Measurements from ENCODE around the gene KLC1.
"Not testable (repeated sequence)": the region's sequence is repeated elsewhere in the genome, so short reads cannot be mapped to it uniquely, and the experiment has no call there.

The KLC1 gene

DNA sequence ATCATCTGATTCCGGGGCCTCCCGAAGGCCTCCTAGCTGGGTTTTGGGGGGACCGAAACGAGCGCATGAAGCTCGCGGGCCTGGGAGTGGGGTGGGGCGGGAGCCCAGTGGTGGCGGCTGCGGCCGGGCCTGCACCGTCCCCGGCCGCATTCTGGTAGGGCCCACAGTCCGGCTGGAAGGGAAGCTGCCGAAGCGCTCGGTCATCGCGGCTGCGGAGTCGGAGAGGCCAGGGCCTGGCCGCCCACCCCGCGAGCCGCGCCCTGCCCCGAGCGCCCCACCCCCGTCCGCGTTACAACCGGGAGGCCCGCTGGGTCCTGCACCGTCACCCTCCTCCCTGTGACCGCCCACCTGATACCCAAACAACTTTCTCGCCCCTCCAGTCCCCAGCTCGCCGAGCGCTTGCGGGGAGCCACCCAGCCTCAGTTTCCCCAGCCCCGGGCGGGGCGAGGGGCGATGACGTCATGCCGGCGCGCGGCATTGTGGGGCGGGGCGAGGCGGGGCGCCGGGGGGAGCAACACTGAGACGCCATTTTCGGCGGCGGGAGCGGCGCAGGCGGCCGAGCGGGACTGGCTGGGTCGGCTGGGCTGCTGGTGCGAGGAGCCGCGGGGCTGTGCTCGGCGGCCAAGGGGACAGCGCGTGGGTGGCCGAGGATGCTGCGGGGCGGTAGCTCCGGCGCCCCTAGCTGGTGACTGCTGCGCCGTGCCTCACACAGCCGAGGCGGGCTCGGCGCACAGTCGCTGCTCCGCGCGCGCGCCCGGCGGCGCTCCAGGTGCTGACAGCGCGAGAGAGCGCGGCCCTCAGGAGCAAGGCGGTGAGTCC is at the start of gene KLC1:
KLC1 (plus strand) TSS at position 528 of the 819 bp plus-strand sequence. CDS start 25,354 bp downstream, outside the sequence.
- DNase-seq (ENCODE audit: low read depth in 3 of 3, low spot score in 1 of 3), result peak; percentile 49 to 89 (median 68)

DNA sequence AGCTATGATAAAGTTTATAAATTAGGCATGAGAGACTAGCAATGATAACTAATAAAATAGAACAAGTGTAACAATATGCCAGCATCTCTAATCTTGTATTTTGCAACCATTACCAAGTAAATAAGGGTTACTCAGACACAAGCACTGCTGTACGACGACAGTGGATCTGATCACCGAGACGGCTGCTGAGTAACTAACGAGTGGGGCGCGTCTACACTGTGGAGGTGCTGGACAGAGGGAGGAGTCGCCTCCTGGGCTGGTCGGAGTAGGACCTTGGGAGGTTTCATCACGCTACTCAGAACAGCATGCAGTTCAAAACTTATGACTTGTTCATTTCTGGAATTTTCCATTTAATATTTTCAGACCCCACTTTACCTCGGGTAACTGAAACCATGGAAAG is 47.8 kb upstream of the KLC1 start:
- DNase-seq (ENCODE audit: low read depth in 3 of 3, low spot score in 1 of 3), result no peak

DNA sequence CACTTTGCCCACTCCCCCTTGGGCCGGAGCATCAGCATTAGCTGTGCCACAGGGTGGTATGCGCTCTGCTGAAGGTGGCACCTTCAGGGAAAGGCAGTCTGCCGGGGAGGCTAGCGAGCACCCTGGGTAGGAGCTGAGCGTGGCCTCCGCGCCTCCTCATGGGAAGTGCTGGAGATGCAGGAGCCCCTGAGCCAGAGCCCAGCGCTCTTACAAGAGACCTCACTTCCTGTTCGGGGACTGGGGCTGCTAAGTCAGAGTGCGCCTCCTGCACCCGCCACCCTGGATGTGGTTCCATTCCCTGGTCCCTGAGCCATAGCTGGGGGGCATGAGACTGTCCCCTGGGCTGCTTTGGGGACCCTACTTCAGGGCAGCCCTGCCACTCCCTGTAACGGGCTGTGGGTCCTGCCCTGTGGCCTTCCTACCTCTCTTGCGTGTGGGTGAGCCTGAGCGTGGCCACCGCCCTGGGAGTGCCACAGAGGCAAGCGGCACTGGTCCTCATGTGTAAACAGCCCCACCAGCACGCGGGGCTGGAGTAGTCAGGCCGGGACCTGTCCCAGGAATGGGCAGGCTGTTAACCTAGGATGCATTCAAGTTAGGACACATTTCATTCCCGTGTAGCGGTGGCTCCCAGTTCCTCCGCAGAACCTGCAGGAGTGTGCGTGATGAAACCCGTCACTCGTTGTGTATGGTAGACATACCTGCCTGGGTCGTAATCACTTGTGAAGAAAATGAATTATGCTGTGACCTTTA is 46.9 kb upstream of the KLC1 start:
- DNase-seq (ENCODE audit: low read depth in 3 of 3, low spot score in 1 of 3), result no peak

DNA sequence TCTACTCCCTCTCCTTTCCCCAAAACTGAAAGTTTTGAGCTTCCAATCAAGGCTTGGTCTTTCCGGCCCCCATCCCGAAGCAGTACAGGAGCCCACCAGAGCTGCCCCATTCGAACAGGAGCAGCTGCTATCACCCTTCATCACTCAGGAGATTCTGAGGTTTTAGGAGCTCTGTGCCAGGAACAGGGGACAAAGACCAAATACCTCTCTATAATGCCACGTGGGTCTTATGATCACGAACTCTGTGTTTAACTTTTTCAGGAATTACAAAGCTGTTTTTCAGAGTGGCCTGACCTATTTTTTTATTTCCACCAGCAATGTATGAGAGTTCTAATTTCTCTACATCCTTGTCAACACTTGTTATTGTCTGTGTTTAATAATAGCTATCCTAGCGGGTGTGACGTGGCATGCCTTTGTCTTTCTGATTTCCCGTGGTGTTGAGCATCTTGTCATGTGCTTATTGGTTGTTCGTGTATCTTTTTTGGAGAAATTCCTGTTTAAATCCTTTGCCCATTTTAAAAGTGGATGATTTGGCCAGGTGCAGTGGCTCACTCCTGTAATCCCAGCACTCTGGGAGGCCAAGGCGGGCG is 44.6 kb upstream of the KLC1 start:
- no peak for DNase-seq (ENCODE audit: low read depth in 3 of 3, low spot score in 1 of 3)

DNA sequence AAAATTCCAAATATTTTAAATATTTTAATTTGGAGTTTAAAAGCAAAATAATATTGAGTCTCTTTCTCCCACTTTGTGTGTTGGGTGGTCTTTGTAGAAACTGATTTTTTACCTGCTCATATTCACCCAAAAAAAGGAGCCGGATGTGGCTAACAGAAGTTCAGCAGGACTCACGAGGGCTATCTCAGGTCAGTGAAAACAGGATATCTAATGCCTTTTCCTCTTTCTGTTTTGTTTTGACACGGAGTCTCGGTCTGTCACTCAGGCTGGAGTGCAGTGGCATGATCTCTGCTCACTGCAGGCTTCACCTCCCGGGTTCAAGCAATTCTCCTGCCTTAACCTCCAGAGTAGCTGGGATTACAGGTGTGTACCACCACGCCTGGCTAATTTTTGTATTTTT is 35.4 kb upstream of the KLC1 start:
- no peak for DNase-seq (ENCODE audit: low read depth in 3 of 3, low spot score in 1 of 3)

DNA sequence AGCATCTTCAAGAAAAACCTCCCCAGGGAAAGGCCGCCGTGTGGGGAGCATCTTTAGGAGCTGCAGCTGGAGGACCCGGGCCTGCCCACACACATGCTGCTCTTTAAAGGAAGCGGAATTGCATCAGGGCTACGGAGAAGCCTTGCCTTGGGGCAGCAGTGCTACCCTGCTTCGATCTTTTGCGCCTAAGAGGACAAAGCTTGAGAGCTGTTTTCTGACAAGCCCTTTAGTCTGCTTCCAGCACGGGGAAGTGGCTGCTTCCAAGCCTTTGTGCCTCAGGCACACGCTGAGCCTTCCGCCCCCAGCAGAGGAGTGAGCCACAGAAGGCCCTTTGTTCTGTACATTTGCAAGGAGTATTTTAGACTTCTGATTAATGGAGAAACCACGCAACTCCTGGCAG is 34.7 kb upstream of the KLC1 start:
- no peak for DNase-seq (ENCODE audit: low read depth in 3 of 3, low spot score in 1 of 3)

DNA sequence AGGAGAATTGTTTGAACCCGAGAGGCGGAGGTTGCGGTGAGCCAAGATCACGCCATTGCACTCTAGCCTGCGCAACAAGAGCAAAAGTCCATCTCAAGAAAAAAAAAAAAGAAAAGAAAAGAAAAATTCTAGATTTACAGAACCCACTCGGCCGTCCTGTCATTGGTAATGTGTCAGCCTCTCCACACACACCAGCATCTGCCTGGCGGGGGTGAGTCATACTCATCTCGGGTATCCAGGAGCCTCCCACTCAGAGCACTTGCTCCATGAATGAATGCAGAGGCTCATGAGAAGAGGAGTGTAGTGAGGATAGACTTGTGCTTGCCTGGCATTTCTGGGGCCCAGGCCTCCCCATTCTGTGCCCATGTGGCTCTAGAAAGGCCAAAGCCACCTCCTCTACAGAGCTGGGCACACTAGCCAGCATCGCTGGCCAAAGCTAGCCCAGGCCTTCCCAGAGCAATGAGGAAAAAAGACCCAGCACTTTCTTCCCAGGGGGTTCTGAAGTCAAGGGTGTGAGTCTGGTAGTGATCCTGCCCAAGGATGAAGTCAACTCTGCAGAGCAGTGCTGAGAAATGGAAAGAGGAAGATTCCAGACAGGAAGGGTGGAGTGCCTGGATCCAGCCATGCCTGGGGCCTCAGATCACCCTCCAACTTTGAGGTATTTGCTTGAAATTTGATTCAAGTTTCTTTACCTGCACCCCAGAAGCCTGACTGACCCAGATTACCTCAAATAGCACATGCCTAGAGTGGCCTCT is 31.2 kb upstream of the KLC1 start:
- DNase-seq (ENCODE audit: low read depth in 3 of 3, low spot score in 1 of 3), result no peak

DNA sequence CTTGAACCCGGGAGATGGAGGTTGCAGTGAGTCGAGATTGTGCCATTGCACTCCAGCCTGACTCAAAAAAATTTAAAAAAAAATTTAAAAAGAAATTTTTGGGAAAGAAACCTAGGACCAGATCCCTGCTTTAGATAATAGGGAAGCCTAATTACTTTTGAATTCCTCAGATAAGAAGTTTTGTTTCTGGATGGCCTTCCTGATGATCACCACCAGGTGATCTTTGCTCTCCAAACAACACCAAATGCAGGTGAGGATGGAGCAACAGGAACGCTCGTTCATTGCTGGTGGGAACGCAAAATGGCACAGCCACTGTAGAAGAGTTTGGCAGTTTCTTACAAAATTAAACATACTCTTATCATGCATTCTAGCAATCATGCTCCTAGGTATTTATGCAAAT is 28.5 kb upstream of the KLC1 start:
- no peak for DNase-seq (ENCODE audit: low read depth in 3 of 3, low spot score in 1 of 3)

DNA sequence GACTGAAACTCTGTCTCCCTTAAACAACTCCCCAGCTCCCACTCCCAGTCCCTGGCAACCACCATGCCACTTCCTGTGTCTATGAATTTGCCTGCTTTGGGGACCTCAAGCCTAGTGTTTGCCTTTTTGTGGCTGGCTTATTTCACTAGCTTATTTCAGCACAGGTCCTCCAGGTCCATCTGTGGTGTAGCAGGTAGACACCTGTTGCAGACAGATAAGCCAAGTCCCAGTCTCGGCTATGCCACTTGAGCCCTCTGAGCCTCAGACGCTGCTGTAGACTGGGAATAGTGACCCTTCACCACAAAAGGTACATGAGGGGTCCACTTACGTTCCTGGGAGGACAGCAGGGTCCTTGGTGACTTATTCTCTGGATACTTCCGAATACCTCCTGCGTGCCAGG is 24.4 kb upstream of the KLC1 start:
- no peak for DNase-seq (ENCODE audit: low read depth in 3 of 3, low spot score in 1 of 3)

DNA sequence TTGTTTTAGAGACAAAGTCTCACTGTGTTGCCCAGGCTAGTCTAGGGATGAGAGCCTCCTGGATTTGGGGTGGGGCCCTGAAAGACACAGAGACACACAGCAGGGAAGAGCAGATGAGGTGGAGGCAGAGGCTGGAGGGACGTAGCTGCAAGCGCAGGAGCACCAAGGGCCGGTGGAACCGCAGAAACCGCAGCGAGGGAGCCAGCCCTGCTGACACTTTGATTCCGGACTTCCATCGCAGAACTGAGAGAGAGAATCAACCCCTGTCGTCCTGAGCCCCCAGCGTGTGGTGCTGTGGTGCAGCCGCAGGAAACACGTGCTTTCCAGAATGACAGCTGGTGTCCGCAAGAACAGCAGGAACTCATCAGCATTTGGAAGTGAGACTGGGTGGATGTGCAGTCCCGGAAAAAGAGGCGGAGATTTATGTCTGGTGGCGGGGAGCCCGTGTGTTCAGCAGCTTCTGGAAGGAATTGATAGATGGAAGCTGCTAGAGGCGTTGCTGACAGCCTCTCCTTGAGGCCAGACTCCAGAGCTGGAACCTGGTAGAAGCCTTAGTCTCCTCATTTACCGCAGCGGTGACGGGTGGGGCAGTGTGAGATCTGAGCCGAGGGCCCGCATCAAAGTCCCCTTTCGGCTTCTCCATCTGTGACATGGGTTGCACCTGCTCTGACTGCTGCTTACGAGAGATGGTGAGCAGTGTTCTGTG is 21.9 kb upstream of the KLC1 start:
- no peak for DNase-seq (ENCODE audit: low read depth in 3 of 3, low spot score in 1 of 3)

DNA sequence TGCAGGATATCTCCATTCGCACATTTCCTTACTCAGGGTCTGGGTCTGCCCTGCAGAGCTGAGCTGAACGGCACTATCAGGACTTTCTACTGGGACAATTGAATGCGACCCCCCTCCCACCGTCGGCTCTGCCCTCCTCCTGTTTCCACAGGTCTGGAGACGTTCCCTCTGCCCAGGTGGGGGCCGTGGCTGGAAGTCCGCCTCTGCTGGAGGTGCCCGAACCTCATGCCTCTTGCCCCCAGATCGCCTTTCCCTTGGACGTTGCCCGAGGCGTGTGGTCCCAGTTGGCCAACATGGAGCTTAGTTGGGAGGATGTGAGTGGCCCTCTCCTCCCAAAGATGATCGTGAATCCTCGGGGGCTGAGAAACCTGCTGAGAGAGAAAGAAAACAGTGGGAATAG is 21.2 kb upstream of the KLC1 start:
- DNase-seq (ENCODE audit: low read depth in 3 of 3, low spot score in 1 of 3), result no peak

DNA sequence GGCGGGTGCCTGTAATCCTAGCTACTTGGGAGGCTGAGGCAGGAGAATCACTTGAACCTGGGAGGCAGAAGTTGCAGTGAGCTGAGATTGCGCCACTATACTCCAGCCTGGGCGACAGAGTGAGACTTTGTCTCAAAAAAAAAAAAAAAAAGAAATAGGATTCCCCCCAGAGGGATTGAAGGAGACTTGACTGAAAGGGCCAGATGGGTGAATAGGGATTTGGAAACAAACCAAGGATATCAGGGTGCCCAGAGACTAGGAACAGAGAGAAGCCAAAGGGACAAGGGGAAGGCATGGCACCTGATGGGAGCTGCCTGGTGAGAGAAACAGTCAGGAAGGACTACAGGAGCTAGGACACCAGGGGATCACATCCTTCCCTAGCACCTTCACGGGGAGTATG is 19.9 kb upstream of the KLC1 start:
- not testable (repeated sequence) for DNase-seq (ENCODE audit: low read depth in 3 of 3, low spot score in 1 of 3)

DNA sequence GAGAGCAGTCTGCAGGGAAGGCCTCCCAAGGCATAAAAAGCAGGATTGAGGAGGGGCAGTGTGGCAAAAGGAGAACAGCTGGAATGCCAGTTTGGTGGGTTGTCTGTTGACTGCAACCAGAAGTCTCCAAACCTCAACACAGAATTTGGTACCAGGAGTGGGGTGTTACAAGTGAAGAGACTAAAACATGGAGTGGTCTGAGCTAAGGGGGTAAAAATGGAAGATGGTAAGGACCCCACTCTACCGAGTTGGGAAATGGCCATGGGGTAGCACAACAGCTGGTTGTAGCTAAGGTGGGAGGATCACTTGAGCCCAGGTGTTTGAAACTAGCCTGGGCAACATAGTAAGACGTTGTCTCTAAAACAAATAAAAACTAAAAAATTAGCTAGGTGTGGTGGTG is 17.8 kb upstream of the KLC1 start:
- no peak for DNase-seq (ENCODE audit: low read depth in 3 of 3, low spot score in 1 of 3)

DNA sequence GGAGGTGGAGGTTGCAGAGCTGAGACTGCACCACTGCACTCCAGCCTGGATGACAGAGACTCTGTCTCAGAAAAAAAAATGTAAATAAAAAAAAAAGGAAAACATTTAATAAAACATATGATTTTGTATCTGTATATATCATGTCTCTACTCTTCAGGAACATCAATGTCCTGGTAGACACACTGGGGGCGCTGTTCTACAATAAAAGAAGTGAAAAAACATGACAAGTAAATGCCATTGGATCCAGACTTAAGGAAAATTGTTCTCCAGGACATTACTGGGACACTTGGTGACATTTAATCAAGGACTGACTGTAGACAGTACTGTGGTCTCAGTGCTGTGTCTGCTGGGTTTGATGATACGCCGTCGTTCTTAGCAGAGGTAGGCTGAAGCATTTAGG is 15.5 kb upstream of the KLC1 start:
- no peak for DNase-seq (ENCODE audit: low read depth in 3 of 3, low spot score in 1 of 3)

DNA sequence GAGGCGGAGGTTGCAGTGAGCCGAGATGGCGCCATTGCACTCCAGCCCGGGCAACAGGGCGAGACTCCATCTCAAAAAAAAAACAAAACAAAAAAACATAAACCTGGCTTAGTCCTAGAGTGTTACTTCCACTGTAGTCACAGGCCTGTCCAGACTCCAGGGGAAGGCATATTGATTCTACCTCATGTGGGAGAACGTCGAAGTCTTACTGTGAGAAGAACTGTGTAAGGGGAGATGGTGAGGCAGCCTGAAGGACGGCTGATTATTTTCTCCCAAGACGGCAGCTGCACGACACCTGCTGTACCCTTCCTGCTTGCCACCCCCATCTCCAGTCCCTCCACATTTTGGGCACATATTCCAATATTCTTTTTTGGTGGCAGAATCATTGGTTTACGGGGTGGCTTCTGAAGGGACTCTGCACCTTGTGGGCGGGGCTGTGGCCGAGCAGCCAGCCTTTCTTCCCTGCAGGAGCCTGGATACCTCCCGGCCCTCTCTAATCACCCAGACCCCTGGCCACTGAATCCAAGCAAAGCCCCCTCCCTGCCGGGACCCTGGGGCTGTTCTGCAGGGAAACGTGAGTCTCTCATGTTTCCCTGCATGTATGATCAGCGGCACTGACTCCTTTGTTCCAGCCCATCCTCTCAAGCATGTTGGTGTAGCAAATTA is 12.2 kb upstream of the KLC1 start:
- DNase-seq (ENCODE audit: low read depth in 3 of 3, low spot score in 1 of 3), result no peak

DNA sequence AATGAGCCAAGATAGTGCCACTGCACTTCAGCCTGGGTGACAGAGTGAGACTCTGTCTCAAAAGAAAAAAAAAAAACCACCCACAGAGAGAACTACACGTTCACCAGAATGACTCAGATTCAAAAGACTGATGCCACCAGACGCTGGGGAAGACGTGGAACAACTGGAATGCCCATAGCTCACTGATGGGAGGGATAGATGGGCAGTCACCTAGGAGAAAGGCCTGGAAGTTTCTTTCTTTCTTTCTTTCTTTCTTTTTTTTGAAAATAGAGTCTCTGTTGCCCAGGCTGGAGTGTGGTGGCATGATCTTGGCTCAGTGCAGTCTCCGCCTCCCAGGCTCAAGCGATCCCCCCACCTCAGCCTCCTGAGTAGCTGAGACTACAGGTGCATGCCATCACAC is 10.0 kb upstream of the KLC1 start:
- no peak for DNase-seq (ENCODE audit: low read depth in 3 of 3, low spot score in 1 of 3)

DNA sequence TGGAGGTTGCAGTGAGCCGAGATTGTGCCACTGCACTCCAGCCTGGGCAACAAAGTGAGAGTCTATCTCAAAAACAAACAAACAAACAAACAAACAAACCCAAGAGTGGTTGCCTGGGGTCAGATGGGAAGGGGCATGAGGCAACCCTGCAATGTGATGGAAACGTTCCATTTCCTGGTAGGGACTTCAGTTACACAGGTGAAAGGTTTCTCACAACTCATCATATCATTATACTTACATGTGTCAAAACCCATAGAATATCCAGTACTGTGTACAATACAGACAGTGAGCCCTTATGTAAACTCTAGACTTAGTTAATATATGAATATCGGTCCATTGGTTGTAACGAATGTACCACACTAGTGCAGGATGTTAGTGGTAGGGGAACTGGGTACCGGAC is 7.2 kb upstream of the KLC1 start:
- no peak for DNase-seq (ENCODE audit: low read depth in 3 of 3, low spot score in 1 of 3)

DNA sequence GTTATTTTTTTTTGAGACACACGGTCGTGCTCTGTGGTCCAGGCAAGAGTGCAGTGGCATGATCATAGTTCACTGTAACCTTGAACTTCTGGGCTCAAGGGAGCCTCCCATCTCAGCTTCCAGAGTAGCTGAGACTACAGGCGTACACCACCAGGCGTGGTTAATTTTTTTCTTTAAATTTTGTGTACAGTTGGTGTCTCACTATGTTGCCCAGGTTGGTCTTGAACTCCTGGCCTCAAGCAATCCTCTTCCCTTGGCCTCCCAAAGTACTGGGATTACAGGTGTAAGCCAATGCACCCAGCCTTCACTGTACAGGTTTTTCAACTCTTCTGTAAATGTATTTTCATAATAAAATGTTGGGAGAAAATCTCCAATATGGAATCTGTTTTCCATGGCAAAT is 5.7 kb upstream of the KLC1 start:
- DNase-seq (ENCODE audit: low read depth in 3 of 3, low spot score in 1 of 3), result no peak

DNA sequence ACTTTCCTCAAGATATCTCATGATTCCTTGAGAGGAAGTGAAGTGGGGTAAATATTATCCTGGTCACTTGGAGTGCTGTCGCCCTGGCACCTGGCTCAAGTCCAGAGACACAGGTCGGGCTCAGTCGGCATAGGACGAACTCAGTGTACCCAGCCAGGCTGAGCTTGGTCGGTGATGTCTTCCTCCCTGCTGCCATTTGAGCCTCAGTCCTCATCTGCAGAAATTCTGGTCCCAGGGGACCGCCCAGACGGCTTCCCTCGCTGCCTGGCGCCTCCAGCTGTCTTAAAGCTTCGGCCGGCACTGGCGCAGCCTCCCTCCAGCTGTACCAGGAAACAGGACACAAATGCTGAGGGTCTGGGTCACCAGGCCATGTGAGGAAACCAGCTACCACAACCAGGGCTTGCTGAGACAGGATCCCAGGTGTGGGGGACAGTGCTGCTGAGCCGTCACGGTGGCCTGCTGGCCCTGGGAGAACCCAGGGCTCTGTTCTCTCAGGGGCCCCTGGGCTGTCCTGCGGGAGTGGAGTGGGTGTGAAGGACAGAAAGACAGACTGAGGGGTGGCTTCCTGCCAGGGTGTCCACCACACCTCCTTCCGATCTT is 5.0 kb upstream of the KLC1 start:
- no peak for DNase-seq (ENCODE audit: low read depth in 3 of 3, low spot score in 1 of 3)

DNA sequence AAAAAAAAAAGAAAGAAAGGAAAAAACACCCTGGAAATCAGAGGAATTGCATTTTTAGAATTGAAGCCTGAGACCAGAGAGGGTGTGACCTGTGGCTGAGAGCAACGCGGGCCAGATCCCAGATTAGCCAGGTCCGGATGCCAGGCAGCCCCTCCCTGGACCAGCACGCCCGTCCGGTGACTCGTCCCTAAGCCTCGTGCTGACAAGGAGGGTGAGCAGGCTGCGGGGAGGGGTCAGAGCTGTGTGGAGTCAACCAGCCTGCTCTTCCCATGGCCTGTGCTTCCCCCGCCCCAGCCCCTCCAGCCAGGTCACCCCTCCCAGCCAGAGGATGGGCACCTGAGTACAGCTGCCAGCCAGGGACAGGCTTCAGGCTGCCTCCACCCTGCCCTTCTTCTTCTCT is 4.2 kb upstream of the KLC1 start:
- DNase-seq (ENCODE audit: low read depth in 3 of 3, low spot score in 1 of 3), result no peak

All from stimulated activated CD4-positive, alpha-beta T cell treated with anti-CD3 and anti-CD28 coated beads, TNF-alpha, amount 100 ng/mL, for 1 hour (primary cell).